HG03575 (cell line): ENCODE data around the gene MYO1D.

Source experiments
- ATAC-seq: cut with Tn5 transposase; IDR thresholded peaks from one replicate; pipeline ENCODE4 v1.9.1; 2021; ENCODE audit not compliant: unreplicated experiment, insufficient number of reproducible peaks, low FRiP score; ENCODE audit errors: extremely low read depth

Gene MYO1D

GRCh38 chr17:32570081-32570396, 306.9 kb downstream of the MYO1D start:
- no peak for ATAC-seq

GRCh38 chr17:32569171-32570080, 307.5 kb downstream of the MYO1D start:
- ATAC-seq: no peak

GRCh38 chr17:32568705-32569104, 308.2 kb downstream of the MYO1D start:
- ATAC-seq: no peak

- no peak for ATAC-seq
These were observed 309.4 kb downstream of the MYO1D start for GRCh38 chr17:32567511-32567910.

GRCh38 chr17:32567086-32567485, 309.8 kb downstream of the MYO1D start:
- ATAC-seq: no peak

GRCh38 chr17:32566303-32566702, 310.6 kb downstream of the MYO1D start:
- no peak for ATAC-seq

- ATAC-seq: no peak
These were observed 311.5 kb downstream of the MYO1D start for GRCh38 chr17:32565401-32565800.

- no peak for ATAC-seq
These were observed 312.6 kb downstream of the MYO1D start for GRCh38 chr17:32564325-32564724.

- ATAC-seq: no peak
These were observed 313.3 kb downstream of the MYO1D start for GRCh38 chr17:32563583-32563982.

GRCh38 chr17:32558997-32559650, 317.8 kb downstream of the MYO1D start:
- ATAC-seq: peak; percentile 61

- ATAC-seq: no peak
These were observed 318.5 kb downstream of the MYO1D start for GRCh38 chr17:32558326-32558955.

GRCh38 chr17:32555611-32556310, 321.2 kb downstream of the MYO1D start:
- no peak for ATAC-seq

- no peak for ATAC-seq
These were observed 323.8 kb downstream of the MYO1D start for GRCh38 chr17:32553168-32553567.

GRCh38 chr17:32552280-32552679, 324.6 kb downstream of the MYO1D start:
- no peak for ATAC-seq

- ATAC-seq: peak; percentile 54
These were observed 325.6 kb downstream of the MYO1D start for GRCh38 chr17:32551186-32551955.

- ATAC-seq: no peak
These were observed 327.4 kb downstream of the MYO1D start for GRCh38 chr17:32549559-32549958.

GRCh38 chr17:32546031-32546444, 330.9 kb downstream of the MYO1D start:
- ATAC-seq: no peak

- ATAC-seq: no peak
These were observed 334.7 kb downstream of the MYO1D start for GRCh38 chr17:32542186-32542585.

GRCh38 chr17:32541640-32542039, 335.3 kb downstream of the MYO1D start:
- no peak for ATAC-seq
